BJ (cell line): ENCODE measurements around the gene TTLL11. TPM values are rescaled to one million over a fixed set of nuclear protein-coding genes. Genes with fewer than 3 reads are reported as not detected.
"Not testable (repeated sequence)": the region's sequence is repeated elsewhere in the genome, so short reads cannot be mapped to it uniquely, and the experiment has no call there.

Experiments used
- CTCF ChIA-PET: fragments of 350-600 bp; formaldehyde crosslinking; extraction: SDS; loops from one replicate; lab custom pipeline; 2021; ENCODE audit warnings: antibody characterized with exemption, inconsistent platforms; lab: Yijun Ruan, JAX
- POLR2A ChIA-PET: fragments of 300-600 bp; sonication (Branson Sonifier 250); formaldehyde crosslinking; extraction: SDS; loops from one replicate; lab custom pipeline; 2021; ENCODE audit warnings: antibody characterized with exemption; lab: Charles Lee
- DNase-seq: peaks from one replicate; pipeline ENCODE4 v3.0.0-alpha.2; 2011; ENCODE audit warnings: low read depth
- H3K27me3 ChIP-seq: 2 replicates; pipeline ENCODE4 v1.6.0; 2011; ENCODE audit warnings: low read length; ENCODE audit not compliant: control insufficient read depth, insufficient read depth
- H3K36me3 ChIP-seq: 2 replicates; pipeline ENCODE4 v1.5.1; 2011; ENCODE audit warnings: low read length; ENCODE audit not compliant: control insufficient read depth, insufficient read depth
- H3K4me3 ChIP-seq: 2 replicates; pipeline ENCODE4 v1.5.1; 2011; ENCODE audit warnings: low read depth, mild to moderate bottlenecking, control low read depth, low read length
- CTCF ChIP-seq: IDR thresholded peaks from 2 replicates; pipeline ENCODE4 v1.5.1; 2011; ENCODE audit warnings: low read depth, mild to moderate bottlenecking, control low read depth, inconsistent platforms, low read length, moderate library complexity; ENCODE audit not compliant: insufficient read depth
- polyA plus RNA-seq: library from polyadenylated mRNA; depleted of rRNA; stranded (reverse); fragments of >200 nt; gene quantifications from 2 replicates; pipeline ENCODE4 v1.2.3, GENCODE V29; 2011

Gene TTLL11
- polyA plus RNA-seq, 1 experiment = 5.6 TPM

- peaks cover 13% of the 10 kb centered on the region for H3K27me3 ChIP-seq
- ChIA-PET CTCF (interaction anchor here (1.1 to 12.3 kb wide), 3 partner anchors 21 to 414 kb away, joined by 3 to 422 read pairs (median 212); no protein-coding TSS in a partner anchor), POLR2A (no interaction called here)
- no peak for DNase-seq
- H3K4me3 ChIP-seq = no peak overlapping the region
- H3K36me3 ChIP-seq = no peaks in the 10 kb centered on the region
- TF ChIP-seq CTCF = no peak
These were observed 25.4 kb upstream of the TTLL11 start for GRCh38 chr9:122118343-122119165.

DNA sequence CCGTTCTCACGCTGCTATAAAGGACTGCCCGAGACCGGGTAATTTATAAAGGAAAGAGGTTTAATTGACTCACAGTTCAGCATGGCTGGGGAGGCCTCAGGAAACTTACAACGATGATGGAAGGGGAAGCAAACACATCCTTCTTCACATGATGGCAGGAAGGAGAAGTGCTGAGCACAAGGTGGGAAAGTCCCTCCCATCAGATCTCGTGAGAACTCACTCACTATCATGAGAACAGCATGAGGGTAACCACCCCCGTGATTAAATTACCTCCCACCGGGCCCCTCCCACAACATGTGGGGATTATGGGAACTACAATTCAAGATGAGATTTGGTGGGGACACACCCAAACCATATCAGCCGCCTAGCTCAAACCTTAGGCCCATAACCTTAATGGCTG lies 24.1 kb upstream of the TTLL11 start:
- H3K4me3 ChIP-seq, H3K36me3 ChIP-seq, DNase-seq, POLR2A ChIA-PET: not testable (repeated sequence)
- CTCF ChIA-PET = interaction anchor here (1.9 to 3.1 kb wide), 3 partner anchors 18 to 233 kb away, joined by 8 to 34 read pairs (median 9); no protein-coding TSS in a partner anchor
- peaks cover 16% of the 10 kb centered on the region for H3K27me3 ChIP-seq

DNA sequence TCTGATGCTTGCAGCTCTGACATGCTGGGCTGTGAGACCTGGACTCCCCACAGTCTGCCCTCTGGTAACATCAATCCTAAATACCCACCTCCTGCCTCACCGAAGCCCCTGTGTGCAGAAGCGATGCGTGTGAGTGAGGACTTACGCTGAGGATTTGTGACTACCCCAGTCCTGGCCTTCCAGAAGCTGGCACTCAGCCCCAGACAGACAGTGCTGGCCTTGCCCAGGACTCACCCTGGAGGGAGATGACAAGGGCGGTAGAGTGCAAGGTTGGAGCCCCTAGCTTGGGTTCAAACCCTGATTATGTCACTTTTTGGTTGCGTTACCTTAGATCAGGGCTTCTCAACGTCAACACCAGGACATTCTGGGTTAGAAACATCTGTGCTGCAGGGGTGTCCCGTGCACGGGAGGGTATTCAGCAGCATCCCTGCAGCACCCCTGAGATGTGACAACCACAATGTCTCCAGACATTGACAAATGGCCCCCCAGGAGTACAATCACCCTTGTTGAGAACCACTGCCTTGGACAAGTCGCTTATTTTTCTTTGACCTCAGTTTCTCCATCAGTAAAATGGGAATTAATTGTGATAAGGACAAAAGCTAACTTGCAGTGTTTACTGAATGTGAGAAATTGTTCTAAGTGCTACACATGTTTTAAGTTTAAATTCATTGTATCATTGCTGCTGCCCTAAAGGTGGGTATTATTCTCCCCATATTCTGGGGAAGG lies 23.5 kb upstream of the TTLL11 start:
- DNase-seq = no peak
- H3K36me3 ChIP-seq = no peaks in the 10 kb centered on the region
- no peak for TF ChIP-seq CTCF
- POLR2A ChIA-PET = no interaction called here
- peaks cover 16% of the 10 kb centered on the region for H3K27me3 ChIP-seq
- CTCF ChIA-PET = interaction anchor here (1.3 to 3.1 kb wide), 6 partner anchors 14 to 429 kb away, joined by 3 to 34 read pairs (median 6); no protein-coding TSS in a partner anchor
- no peak overlapping the region for H3K4me3 ChIP-seq

DNA sequence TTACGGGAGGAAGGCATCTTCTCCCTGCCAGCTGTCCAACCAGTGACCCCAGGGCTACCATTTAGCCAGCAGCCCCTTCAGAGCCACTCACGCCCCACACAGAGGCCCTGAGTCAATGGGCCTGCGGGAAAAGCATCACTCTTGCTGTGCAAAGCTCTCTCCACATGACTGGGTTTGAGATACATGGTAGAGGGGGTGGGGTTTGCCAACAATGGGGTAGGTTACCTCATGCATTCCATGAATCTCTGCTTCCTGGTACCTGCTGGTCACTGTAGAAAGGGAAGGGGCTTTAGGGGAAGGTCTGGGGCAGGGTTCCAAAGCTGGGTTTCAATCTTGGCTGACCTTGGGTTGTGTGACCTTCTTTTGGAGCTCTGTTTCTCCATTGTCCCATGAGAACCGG lies 22.9 kb upstream of the TTLL11 start:
- DNase-seq = no peak
- Histone ChIP-seq H3K27me3 (peaks cover 16% of the 10 kb centered on the region), H3K4me3 (no peak overlapping the region), H3K36me3 (no peaks in the 10 kb centered on the region)
- POLR2A ChIA-PET = no interaction called here
- TF ChIP-seq CTCF = no peak
- CTCF ChIA-PET = interaction anchor here (0.9 to 3.1 kb wide), 11 partner anchors 9 to 429 kb away, joined by 3 to 34 read pairs (median 4); no protein-coding TSS in a partner anchor

DNA sequence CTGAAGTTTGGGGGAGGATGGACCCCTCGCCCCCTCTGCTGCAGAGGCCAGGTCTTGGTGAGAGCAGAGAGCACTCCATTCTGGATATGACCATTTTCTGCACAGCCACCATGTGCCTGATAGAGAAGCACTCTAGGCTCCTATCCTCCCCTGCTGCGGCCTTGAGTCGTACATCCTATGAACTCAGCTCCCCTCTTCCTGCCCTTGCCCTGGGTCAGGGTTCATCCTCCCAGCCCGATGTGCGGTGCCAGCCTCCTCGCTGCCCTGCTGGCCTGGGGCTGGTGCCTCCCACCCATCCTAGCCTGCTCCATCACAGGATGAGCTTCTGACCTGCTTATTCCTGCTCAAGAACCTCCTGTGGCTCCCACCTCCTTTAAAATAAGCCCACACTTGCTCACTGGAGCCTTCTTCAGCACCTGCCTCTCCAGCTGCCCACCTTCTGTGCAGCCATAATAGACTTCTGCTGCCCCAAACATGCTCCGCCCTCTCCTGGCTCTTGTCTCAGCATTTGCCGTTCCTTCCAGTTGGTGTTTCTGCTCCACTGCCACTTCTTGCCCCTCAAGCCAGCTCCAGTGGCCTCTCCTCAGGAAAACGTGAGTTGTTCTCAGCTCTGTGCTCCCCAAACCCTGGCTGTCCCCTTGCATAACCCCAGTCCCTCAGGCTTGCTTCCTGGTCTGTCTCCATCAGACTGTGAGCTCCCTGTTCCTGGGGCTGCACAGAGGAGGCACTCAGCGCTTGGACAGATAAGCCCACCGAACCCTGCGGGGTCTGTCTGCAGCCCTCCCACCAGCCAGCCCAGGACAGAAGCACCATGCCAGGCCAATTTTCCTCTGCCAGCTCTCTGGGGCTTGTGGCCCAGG lies 22.3 kb upstream of the TTLL11 start:
- POLR2A ChIA-PET = no interaction called here
- TF ChIP-seq CTCF = no peak
- CTCF ChIA-PET = interaction anchor here (0.9 to 3.1 kb wide), 11 partner anchors 8 to 428 kb away, joined by 3 to 34 read pairs (median 4); no protein-coding TSS in a partner anchor
- no peak for DNase-seq
- Histone ChIP-seq H3K27me3 (peaks cover 16% of the 10 kb centered on the region), H3K4me3 (no peak overlapping the region), H3K36me3 (no peaks in the 10 kb centered on the region)
